Prostate gland (tissue), 2 donors: ENCODE data around the gene ZNF518A. TPM values are rescaled to one million over a fixed set of nuclear protein-coding genes. Genes with fewer than 3 reads are reported as not detected.
A peak's percentile ranks its signal among the peaks of the same experiment; 100 is the strongest.

Source experiments
- DNase-seq: peaks from one replicate; pipeline ENCODE4 v3.0.0-alpha.2; 2019; ENCODE audit warnings: low spot score
- H3K27ac ChIP-seq, 2 donors: fragments of 200-600 bp; sonication (generic); 2 replicates each; pipeline ENCODE4 v1.5.1; 2017 to 2019
- H3K27me3 ChIP-seq: fragments of 200-600 bp; sonication (generic); replicated peaks from 2 replicates; pipeline ENCODE4 v1.5.1; 2019; ENCODE audit not compliant: insufficient read depth
- H3K36me3 ChIP-seq, 2 donors: fragments of 200-600 bp; sonication (generic); 1 replicate in 1 of 2; 2 replicates in 1 of 2; pipeline versions ENCODE4 v1.5.1 to v1.8.1; 2017 to 2019
- H3K4me1 ChIP-seq: fragments of 200-600 bp; sonication (generic); replicated peaks from 2 replicates; pipeline ENCODE4 v1.5.1; 2019
- H3K4me3 ChIP-seq, 2 donors: fragments of 200-600 bp; sonication (generic); 2 replicates each; pipeline ENCODE4 v1.5.1; 2017 to 2019
- H3K9me3 ChIP-seq: fragments of 200-600 bp; sonication (generic); 2 replicates; pipeline ENCODE4 v1.5.1; 2017
- POLR2A ChIP-seq: fragments of 450-650 bp; IDR thresholded peaks from one replicate; pipeline ENCODE4 v1.6.1; 2016; ENCODE audit warnings: antibody characterized with exemption, mild to moderate bottlenecking
- POLR2AphosphoS5 ChIP-seq: sonication (generic); formaldehyde crosslinking; IDR thresholded peaks from one replicate; pipeline ENCODE4 v1.6.1; 2017; ENCODE audit warnings: antibody characterized with exemption
- WGBS: methylation state at CpG from one replicate; pipeline ENCODE4 v1.1.5; 2018; 5-methylcytosine and 5-hydroxymethylcytosine counted together
- intact Hi-C: fragments of 100-400 bp; cut with DNase I; formaldehyde crosslinking; loops from one replicate; pipeline ENCODE4 v1.14.2; 2022
- total RNA-seq, 2 donors: library from RNA; depleted of rRNA; stranded (reverse); fragments of >200 nt; gene quantifications; one replicate each; pipeline ENCODE4 v1.1.0, GENCODE V29; 2016
- TF ChIP-seq, protein P1 (sequence below), 4 experiments: fragments of 200-600 bp in 2 of 4; fragments of 450-650 bp in 2 of 4; sonication (generic) in 2 of 4; IDR thresholded peaks; 1 replicate in 3 of 4; 2 replicates in 1 of 4; pipeline ENCODE4 v1.5.1; 2016 to 2019; ENCODE audit warnings: antibody characterized with exemption in 4 of 4, mild to moderate bottlenecking in 2 of 4, moderate library complexity in 2 of 4

ZNF518A gene
- total RNA-seq, 2 donors from 2014 or later: 23.0 to 42.4 TPM

- Histone ChIP-seq H3K36me3 (no peaks in the 10 kb centered on the region), H3K4me1 (no peaks in the 10 kb centered on the region), H3K27ac (peak overlapping the region; percentile 86 to 92), H3K27me3 (peaks cover 3% of the 10 kb centered on the region), H3K4me3 (peak overlapping the region; percentile 67 to 69), H3K9me3 (no peaks in the 10 kb centered on the region)
- intact Hi-C loops: loop anchor here (1.0 kb wide), 1 partner anchor 39 kb away; no protein-coding TSS in a partner anchor
- 82% methylated on average over 9 of the region's 9 CpGs for WGBS
- TF ChIP-seq, protein P1, sequence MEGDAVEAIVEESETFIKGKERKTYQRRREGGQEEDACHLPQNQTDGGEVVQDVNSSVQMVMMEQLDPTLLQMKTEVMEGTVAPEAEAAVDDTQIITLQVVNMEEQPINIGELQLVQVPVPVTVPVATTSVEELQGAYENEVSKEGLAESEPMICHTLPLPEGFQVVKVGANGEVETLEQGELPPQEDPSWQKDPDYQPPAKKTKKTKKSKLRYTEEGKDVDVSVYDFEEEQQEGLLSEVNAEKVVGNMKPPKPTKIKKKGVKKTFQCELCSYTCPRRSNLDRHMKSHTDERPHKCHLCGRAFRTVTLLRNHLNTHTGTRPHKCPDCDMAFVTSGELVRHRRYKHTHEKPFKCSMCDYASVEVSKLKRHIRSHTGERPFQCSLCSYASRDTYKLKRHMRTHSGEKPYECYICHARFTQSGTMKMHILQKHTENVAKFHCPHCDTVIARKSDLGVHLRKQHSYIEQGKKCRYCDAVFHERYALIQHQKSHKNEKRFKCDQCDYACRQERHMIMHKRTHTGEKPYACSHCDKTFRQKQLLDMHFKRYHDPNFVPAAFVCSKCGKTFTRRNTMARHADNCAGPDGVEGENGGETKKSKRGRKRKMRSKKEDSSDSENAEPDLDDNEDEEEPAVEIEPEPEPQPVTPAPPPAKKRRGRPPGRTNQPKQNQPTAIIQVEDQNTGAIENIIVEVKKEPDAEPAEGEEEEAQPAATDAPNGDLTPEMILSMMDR (IDR thresholded peaks at IDR 0.05): no peak
- TF ChIP-seq POLR2A (no peak), POLR2AphosphoS5 (no peak)
- no peak for DNase-seq
Measured at GRCh38 chr10:96090463-96090800, 39.7 kb upstream of the ZNF518A start.

DNA sequence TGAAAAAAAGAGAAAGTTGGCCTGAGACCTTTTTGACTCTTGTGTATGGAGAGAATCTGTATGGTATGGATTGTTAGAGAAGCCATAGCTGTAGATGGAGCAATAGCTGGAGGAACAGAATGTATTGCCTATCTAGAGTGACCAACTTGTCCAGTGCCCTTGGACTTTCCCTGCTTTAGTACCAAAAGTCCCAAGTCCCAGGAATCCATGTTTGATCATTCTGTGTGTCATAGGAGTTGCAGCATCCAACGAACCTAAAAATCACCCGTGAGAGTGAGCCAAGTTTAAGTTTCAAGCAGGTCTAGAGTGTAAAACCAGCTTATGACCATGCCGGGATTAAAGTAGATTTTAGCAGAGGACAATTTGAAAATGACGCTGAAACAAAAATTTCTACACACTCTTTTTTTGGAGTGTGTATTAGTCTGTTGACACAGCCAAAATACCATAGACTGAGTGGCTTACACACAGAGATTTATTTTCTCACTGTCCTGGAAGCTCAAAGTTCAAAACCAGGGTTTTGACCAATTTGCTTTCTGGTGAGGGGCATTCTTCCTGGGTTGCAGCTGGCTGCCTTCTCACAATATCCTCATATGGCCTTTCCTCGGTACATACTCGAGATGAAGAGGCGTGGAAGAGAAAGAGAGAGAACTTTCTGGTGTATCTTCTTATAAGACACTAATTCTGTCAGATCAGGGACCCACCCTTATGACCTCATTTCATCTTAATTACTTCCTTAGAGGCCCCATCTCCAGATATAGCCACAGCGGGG lies 36.9 kb upstream of the ZNF518A start:
- H3K4me3 ChIP-seq: no peak overlapping the region
- intact Hi-C loops: no loop called here
- peaks cover 6% of the 10 kb centered on the region for H3K27me3 ChIP-seq
- TF ChIP-seq POLR2A (no peak), POLR2AphosphoS5 (no peak)
- TF ChIP-seq, protein P1 (IDR thresholded peaks at IDR 0.05): no peak
- H3K36me3 ChIP-seq: no peaks in the 10 kb centered on the region
- no peak overlapping the region for H3K27ac ChIP-seq
- 95% methylated on average over 8 of the region's 8 CpGs for WGBS
- no peaks in the 10 kb centered on the region for H3K9me3 ChIP-seq
- DNase-seq: no peak
- no peaks in the 10 kb centered on the region for H3K4me1 ChIP-seq

DNA sequence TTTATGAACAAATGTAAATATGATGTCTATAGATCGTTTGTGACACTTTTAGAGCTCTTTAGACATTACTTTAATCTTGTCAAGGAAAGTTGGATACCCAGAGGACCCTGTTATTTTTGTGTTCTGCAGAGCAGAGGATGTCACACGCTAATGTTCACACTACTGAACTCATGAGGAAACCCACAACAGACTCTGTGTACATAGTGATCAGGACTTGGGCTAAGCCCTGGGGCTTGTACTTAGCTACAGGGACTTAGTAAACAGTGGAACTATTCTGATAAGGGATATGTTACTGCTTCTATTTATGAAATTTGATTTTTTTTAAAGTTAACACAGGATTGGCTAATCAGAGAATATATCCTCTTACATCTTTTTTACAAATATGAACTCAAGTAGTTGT lies 36.1 kb upstream of the ZNF518A start:
- H3K4me1 ChIP-seq: no peaks in the 10 kb centered on the region
- H3K4me3 ChIP-seq: no peak overlapping the region
- no peak overlapping the region for H3K27ac ChIP-seq
- WGBS: 62% methylated on average over 2 of the region's 2 CpGs
- H3K9me3 ChIP-seq: no peaks in the 10 kb centered on the region
- H3K27me3 ChIP-seq: peaks cover 6% of the 10 kb centered on the region
- H3K36me3 ChIP-seq: no peaks in the 10 kb centered on the region
- DNase-seq: no peak
- intact Hi-C loops: no loop called here
- TF ChIP-seq, protein P1 (IDR thresholded peaks at IDR 0.05): no peak
- TF ChIP-seq POLR2A (no peak), POLR2AphosphoS5 (no peak)

GRCh38 chr10:96096958-96097357 lies 33.1 kb upstream of the ZNF518A start:
- no peak overlapping the region for H3K27ac ChIP-seq
- H3K4me1 ChIP-seq: no peaks in the 10 kb centered on the region
- DNase-seq: no peak
- TF ChIP-seq POLR2AphosphoS5 (no peak), POLR2A (no peak)
- TF ChIP-seq, protein P1 (IDR thresholded peaks at IDR 0.05): no peak
- WGBS: 93% methylated on average over 1 of the region's 1 CpG
- H3K9me3 ChIP-seq: no peaks in the 10 kb centered on the region
- no peak overlapping the region for H3K4me3 ChIP-seq
- H3K36me3 ChIP-seq: no peaks in the 10 kb centered on the region
- intact Hi-C loops: no loop called here
- peaks cover 6% of the 10 kb centered on the region for H3K27me3 ChIP-seq

DNA sequence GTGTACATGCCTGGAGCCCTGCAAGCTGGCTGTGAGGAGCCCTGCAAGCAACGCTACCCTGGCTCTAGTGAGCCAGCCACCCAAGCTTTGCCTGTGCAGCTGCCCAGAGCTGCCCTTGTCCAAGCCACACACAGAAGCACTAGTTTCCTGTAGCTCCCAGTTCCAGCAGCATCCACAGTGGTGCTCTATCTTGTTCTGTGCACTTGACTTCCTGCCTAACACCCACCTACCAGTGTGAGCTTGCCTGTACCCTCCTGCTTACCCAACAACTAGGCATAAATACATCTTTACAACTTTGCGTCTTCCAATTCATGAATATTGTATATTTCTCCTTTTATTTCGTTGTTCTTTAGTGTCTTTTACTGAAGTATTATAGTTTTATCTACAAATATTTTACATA lies 32.2 kb upstream of the ZNF518A start:
- Histone ChIP-seq H3K9me3 (no peaks in the 10 kb centered on the region), H3K36me3 (no peaks in the 10 kb centered on the region), H3K4me3 (no peak overlapping the region), H3K27ac (no peak overlapping the region), H3K4me1 (no peaks in the 10 kb centered on the region), H3K27me3 (peaks cover 5% of the 10 kb centered on the region)
- WGBS: 77% methylated on average over 3 of the region's 3 CpGs
- no peak for DNase-seq
- intact Hi-C loops: no loop called here
- TF ChIP-seq POLR2AphosphoS5 (no peak), POLR2A (no peak)
- TF ChIP-seq, protein P1 (IDR thresholded peaks at IDR 0.05): no peak
